T follicular helper cell (primary cell): ENCODE data around the gene TEX29.

Experiments
- DNase-seq: peaks from one replicate; pipeline ENCODE4 v3.0.0-alpha.2; 2020; ENCODE audit warnings: low read depth

The TEX29 gene

DNA sequence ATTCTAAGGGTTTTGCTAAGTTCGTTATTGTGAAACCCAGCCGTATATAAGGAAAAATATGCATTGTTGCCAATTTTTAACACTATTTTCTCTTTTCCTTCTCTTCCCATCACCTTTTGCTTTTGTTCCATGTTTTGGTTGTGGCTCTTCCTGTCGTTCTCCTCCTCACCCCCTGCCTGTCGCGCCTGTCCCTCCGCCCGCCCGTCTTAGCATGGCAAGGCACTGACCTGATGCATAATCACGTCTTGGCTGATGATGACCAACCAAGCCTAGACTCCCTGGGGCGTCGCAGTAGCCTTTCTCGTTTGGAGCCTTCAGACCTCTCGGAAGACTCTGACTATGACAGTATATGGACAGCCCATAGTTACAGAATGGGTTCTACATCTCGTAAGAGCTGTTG is 28.5 kb upstream of the TEX29 start:
- DNase-seq, result no peak

DNA sequence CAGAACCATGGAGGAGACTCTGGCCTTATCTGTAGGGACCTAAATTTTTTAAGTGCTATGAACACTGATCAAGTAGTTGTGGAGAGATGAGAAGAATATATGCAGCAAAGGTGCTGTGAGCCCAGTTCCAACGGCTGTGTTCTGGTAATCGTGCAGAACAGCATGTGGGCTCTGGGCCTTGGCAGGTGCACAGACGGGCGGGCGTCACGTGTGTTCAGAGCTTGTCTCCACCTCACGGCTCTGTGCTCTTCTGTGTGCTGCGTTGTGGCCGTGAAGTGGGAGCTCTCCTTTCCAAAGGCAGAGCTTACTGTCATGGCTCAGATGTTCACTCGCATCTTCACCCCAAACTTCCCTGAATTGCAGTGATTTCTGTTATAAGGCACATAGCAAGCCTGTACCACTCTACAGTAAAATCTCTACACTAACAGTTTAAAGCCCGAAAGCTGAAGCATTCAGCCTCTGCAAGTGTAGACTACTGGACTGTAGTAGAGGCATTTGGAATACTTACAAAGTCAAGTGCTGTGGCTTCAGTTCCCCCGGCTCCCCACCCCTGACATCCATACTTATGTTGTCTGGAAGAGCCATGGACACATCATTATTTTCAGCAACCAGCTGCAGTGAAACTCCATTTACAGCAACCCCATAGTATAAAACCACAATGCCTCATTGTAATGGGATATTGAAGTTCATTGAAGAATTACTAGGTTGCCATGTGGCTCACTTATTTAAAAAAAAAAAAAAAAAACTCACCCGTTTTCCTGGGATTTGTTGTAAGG is 27.5 kb upstream of the TEX29 start:
- no peak for DNase-seq

DNA sequence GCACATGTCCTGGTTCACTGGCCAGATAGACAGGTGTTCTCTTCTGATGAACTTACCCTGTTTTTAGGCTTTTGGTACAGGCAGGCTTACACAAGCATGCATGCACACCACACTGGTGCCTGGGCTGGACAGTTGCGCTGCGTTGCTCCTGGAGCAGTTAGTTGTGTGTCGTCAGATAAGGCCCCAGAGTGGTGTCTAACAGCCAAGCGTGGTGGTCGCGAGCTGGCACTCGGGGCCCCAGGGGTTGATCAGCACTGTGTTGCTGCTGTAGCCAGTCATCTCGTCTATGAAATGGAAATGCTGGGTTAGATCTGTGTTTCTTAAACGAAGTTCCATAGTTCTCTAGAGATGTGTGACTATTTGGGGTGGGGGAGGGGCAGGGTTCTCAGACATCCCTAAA is 24.6 kb upstream of the TEX29 start:
- no peak for DNase-seq

DNA sequence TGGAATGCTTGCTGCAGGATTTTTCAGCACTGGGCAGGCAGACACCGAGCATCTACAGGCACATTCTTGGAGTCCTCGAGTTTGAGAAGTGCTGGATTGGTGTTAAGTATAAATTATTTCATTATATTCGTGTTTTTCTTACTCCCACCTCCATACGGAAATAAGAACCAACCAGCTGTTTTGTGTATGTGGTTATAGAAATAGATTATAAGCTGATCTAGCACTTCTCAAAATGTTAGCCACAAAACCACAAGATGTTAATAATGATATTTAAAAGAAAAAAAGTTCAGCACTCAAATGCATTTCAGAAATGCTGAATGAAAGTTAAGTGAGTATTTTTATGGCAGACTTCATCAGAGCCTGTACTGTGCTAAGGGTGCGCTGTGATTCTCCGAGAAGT is 24.0 kb upstream of the TEX29 start:
- no peak for DNase-seq

DNA sequence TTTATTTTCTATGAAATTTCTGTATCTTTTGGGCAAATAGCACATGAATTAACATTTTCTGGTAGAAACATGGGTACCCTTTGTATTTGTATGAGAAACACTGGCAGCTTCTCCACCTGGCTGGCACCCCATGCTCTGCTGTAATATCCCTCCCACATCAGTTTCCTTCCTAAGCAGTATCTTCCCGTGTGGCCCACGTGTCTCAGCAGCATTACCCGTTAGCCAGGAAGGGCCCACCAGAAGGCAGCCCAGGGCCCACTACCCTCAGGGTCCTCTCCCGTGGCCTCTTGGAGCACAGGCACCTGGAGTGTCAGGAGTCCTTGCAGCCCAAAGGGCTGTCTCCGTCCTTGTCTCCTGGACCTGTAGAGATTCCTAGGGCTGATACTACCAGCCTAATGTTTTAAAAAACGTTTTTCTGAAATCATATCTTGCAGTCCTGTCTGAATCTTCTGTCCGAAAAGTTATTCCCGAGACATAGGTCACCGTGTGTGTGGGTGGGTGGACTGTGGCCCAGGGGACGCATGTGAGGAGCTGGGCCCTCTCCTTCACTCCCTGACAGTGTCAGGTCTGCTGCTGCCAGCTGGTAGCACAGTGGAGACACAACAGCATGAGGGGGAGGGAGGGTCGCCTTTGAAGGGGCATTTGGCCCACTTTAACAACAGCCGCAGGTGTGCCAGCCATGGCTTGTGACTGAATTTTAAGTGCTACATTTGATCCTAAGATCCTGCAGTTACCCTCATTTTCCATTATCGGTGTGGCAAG is 22.0 kb upstream of the TEX29 start:
- no peak for DNase-seq

DNA sequence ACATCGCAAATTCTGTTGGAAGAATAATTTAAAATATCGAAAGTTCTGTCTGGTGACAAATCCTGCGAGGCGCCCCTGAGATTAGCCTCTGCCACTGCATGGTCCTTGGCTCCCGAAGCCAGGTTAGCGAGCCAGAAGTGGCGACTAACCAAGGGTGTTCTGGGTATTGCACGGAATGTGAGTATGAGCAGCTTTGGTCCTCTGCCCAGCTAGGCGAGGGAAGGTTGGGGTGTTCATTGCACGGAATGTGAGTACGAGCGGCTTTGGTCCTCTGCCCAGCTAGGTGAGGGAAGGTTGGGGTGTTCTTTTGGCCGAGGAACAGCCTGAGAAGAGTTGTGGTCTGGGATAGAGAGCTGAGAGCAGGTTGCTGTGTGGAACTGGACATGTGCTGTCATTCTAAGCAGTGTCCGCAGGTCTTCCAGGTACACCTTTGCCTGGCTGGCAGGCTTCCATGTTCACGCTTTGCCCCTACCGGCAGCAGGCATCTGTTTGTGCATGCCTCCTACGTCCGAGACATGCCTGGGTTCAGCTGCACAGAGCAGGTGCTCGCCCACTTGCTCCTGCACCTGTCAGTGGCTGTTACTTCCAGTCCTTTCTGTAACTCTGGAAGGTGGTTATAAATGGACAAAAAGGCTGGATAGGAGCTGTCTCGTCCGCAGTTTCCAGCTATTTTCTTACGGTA is 18.3 kb upstream of the TEX29 start:
- DNase-seq, result no peak

DNA sequence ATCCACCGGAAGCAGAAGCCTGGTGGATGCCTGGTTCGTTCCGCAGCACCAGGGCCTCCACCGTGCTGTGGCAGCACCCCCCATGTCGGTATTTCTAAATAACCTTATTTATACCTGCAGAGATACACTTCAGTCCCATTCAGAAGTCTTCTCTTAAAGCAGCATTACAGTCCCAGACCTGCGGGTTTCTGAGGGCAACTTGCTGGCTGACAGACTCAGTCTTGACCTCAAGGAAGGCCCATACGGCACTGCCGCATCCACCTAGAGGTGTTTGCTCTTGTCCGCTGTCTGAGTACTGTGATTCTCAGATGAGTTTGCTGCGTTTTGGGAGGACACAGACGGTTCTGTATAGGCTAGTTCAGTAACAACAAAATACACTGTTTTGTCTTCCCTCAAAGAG is 16.9 kb upstream of the TEX29 start:
- DNase-seq, result no peak

DNA sequence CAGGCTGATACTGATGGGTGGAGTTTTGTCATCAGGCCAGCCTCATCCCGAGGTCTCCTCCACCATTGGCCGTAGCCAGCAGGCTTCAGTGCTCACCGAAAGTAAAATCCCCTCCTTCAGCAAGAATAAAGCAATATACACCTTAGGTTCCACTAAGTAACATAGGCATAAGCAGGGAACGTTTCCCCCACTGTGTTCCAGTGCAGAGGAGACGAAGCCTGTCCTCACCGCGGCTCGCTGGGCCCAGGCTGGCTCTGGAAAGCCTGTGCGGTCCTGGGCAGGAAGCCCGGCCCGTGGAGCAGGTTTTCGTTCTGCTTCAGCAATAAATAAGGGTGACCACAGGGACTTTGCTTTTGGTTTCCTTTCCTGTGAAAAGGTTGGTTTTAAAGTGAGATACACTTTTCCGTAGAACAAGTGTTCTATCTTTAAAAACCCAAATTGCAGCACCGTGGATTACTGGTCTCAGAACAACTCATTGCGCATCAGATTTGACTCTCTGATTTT is 16.3 kb upstream of the TEX29 start:
- no peak for DNase-seq

DNA sequence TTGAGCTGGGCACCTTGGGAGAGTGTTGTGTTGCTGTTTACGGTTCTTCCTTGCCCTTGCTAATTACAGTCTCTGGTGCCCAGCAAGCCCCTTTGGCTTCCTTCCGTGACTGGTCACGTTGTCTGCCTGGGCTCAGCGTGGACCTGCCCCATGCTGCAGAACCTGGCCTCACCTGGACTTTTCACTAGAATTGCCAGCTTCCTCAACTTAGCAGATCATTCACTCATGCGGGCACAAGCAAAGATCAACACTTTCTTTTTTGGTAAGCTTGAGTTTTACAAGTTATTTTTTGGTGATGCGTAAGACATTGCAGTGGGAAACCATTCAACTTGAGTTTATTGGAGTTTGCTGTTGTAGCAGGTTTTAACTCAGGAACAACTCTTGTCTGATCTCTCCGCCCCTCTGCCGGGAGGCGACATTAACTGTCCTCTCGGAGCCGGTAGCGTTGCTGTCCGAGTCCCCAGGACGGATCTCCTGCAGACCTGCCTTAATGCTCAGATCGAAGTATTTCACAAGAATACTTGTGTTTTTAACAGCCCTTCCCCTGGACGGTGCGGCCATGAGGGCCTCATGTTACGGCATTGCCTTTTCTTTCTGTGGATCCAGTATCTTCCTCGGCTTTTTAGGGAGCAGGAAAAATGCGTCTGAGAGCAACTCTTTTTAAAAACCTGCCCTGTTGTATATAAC is 15.7 kb upstream of the TEX29 start:
- DNase-seq, result no peak

DNA sequence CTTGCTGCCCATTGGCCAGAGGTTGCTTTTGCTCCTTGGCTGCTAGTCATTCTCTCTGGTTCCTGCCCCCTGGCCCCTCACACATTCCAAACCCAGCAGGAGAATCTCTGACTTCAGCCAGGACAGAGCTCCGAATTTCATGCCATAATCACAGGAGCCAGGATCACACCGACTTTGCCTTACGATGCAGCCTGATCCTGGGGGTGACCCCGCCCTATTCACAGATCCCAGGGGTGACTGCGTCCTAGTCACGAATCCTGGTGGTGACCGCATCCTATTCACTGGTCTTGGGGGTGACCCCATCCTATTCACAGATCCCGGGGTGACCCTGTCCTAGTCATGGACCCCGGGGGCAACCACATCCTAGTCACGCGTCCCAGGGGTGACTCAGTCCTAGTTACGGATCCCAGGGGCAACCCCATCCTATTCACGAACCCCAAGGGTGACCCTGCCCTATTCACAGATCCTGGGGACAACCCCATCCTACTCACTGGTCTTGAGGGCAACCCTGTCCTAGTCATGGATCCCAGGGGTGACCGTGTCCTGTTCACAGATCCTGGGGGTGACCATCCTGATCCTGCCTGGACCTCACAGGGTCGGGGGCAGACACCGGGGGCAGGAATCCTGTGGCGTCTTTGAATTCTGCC is 7.4 kb upstream of the TEX29 start:
- no peak for DNase-seq

DNA sequence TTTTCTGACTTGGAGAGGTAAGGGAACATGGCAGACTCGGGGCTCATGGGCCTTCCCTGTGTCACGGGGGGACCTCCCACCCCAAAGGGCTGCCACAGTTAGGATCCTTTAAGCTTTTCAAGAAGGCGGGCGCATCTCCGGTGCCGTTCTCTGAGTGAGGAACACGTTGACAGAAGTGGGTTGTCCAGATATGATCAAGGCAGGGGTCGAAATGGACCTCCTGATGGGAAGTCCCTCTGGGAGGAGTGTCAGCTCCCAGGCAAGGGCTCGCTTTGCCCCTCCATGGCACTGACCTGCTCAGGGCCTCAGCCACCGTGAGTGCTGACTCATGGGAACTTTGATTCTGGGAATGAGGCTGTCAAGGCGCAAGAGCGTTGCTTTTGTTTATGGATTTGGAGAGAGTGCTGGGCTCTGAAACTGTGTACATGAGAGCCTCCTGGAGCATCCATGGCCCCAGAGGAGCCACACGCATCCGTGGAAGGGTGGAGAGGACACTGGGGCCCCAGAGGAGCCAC is 6.5 kb upstream of the TEX29 start:
- no peak for DNase-seq

DNA sequence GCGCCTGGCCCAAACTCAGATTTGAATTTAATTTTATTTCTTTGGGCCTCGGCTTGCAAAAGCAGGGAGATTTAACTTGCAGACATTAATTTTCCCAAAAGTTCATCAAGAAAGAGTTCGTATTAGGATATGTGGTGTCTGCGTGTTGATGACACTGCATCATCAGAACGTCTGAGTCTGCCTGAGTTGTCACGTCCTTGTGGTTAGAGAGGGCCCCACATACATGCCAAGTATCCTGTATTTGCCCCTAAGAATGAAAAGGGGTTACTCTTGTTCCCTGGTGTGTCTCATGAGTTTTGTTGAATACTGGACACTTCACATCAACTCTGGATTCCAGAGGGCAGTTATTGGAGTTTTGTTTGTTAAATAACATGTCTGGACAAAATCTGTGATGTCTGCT is 5.6 kb upstream of the TEX29 start:
- no peak for DNase-seq

DNA sequence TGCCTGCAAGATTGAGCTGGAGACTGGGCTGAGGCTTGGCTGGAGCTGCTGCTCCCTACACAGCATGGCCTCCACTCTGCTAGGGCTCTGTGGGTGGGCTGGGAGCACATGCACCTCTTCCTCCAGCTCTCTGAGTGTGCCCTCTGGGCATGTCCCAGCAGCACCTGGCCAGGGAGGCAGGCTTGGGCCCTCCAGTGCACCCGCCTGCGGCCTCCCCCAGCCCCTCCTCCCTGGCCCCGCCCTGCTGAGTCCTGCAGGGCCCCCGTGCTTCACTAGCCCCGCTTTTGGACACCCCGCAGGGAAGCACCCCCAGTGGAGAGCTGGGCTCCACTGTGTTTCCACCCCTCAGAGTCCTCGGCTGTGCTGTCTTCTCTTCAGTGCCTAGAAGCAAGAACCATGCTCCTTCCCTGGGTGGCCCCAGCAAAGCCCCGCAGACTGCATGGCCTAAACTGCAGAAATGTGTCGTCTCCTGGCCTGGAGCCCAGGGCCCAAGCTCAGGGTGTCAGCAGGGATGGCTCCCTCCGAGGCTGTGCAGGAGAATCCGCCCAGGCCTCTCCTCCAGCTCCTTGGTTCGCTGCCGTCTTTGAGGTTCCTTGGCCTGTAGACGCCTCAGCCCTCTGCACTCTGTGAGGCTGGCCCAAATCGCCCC is 5.0 kb upstream of the TEX29 start:
- no peak for DNase-seq

DNA sequence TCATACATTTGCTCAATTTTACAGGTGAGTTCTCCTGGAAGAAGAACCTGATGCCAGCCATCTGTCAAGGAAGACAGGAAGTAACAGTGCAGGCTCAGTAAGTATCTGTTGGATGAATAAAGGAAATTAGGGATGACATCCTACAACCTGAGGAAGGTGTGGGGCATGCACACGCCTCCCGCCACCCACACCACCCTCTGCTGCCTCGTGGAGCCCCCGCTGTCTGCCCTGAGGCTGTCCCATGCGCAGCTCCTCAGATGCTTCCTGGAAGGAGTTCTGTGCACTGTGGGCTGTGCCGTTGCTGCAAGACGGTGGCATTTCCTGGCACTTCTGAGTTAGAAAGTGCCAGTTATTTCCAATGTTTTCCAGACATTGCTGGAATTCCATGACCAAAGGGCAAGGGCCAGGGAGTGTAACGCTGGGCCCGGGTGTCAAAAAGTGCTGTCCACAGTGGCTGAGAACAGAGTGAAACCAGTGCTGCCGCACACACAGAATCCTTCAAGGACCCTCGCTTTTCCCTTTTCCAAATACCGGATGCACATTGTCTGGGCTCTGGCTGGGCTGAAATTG is 4.2 kb upstream of the TEX29 start:
- no peak for DNase-seq

DNA sequence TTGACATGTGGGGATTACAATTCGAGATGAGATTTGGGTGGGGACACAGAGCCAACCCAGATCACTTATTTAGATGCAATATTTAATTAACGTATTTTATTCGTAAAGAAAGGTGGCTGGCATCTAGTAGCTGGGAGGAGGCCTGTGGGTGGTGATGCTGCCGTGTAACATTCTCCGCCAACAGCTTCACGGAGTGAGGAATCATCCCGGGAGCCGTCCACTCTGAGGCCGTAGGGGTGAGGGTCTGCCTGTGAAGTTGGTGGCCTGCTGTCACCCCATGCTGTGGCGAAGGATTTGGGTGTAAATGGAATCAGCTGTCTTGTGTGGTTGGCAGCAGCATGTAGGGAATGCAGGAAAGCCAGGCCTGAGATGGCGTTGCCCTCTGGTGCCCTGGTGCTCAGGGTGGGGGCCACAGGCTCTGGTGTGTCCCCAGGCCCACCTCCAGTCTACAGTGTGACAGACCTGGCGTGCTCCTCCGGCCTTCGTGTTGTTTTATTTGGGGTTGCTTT is 3.3 kb upstream of the TEX29 start:
- no peak for DNase-seq

DNA sequence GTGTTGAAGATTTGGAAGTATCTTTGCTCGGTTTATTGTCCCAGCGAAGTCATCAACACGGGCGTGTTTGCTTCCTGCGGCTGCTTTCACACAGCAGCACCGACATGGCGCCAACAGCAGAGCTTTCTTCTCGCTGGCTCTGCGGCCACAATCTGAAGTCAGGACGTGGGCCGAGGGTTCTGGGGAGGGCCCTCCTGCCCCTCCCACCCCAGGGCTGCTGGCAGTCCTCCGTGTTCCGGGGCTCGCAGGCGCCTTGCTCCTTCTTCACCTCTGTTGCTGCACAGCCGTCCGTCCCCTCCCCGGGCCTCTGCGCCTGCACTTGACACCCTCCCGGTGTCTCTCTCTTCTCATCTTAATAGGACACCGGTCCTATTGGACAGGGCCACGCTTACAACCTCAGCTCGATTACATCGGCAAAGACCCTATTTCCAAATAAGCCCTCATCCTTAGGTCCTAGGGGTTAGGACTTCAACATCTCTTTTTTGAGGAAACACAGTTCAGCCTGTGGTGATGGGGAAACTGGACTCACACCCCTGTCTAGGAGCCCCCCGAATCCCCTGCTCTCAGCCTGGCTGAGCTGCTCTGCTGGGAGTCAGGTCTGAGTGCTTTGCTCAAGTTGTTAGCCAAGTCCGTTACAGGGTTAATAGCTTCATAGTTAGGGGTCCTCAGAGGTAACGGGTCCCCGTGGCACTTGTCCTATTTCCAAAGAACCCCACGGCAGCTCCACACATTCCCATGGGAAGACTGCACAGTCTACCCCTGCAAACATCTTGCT is 2.7 kb upstream of the TEX29 start:
- DNase-seq, result no peak

DNA sequence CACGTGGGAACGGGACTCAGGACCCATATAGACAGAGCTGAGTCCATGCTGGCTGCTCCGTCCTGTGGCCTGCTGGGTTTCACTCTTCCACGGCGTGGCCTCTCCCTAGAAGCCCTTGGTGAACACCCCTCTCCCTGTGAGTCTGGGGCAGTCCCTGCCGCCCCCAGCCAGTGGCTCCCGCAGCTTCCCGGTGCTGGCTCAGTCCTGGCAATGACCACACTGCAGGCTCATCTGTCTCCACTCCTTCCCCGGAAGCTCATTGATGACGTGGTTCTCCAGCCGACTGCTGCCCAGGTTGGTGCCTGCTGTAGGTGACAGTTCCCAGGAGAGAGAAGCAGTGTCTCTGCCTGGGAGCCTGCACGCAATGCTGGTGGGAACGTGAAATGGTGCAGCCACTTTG is 2.1 kb upstream of the TEX29 start:
- no peak for DNase-seq

DNA sequence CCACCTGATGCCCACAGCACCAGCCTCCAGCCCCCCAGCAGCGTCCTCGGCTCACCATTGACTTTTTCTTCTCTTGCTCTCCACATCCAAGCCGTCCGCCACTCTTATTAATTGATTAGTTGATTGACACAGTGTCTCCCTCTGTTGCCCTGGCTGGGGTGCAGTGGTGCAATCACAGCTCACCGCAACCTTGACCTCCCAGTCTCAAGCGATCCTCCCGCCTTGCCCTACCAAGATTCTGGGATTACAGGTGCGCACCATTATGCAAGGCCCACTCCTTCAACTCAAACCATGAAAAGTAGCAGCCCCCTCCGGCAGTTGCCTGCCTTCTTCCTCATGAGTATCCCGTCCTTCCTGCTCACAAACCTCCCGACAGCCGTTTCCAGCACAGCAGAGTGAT is 921 bp upstream of the TEX29 start:
- DNase-seq, result no peak
